Bladder microvascular endothelial cell (primary cell): Measurements from ENCODE around the gene MBOAT7. TPM values are rescaled to one million over a fixed set of nuclear protein-coding genes. Genes with fewer than 3 reads are reported as not detected.

Experiments
- total RNA-seq: library from RNA; depleted of rRNA; stranded (reverse); fragments of >200 nt; gene quantifications from 2 replicates; pipeline ENCODE4 v1.2.3, GENCODE V29; 2014

The MBOAT7 gene, protein sequence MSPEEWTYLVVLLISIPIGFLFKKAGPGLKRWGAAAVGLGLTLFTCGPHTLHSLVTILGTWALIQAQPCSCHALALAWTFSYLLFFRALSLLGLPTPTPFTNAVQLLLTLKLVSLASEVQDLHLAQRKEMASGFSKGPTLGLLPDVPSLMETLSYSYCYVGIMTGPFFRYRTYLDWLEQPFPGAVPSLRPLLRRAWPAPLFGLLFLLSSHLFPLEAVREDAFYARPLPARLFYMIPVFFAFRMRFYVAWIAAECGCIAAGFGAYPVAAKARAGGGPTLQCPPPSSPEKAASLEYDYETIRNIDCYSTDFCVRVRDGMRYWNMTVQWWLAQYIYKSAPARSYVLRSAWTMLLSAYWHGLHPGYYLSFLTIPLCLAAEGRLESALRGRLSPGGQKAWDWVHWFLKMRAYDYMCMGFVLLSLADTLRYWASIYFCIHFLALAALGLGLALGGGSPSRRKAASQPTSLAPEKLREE
- total RNA-seq = 31.6 and 32.2 TPM in 2 replicates

DNA sequence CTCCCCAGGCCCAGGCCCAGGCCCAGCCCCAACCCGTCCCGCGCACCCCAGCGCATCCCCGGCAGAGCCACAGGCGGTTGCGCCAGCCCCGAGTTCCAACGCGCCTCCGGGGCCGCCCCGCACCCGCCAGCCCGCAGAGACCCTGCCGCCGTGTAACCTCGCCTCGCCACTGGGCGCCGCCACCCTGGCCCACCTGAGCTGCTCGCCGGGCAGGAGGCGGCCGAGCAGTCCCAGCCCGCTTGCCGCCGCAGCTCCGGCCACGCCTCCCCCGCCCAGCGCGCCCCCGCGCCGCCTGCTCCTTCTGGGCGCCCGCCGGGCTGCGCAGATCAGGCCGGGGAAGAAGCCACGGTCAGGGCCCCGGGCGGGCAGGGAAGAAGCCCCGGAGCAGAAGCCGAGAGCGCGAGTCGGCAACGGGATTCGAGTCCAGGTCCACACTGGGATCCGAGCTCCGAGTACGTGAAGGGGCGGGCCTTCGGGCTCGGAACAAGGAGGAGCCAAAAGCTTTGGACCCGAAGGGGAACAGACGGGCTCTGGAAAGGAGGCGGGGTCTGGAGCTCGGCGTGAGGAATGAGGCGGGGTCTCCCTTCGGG, at the start of gene MBOAT7:
TSS of gene MBOAT7 (minus strand) at position 436 of the 590 bp plus-strand sequence. CDS start 1,072 bp downstream, outside the sequence.

DNA sequence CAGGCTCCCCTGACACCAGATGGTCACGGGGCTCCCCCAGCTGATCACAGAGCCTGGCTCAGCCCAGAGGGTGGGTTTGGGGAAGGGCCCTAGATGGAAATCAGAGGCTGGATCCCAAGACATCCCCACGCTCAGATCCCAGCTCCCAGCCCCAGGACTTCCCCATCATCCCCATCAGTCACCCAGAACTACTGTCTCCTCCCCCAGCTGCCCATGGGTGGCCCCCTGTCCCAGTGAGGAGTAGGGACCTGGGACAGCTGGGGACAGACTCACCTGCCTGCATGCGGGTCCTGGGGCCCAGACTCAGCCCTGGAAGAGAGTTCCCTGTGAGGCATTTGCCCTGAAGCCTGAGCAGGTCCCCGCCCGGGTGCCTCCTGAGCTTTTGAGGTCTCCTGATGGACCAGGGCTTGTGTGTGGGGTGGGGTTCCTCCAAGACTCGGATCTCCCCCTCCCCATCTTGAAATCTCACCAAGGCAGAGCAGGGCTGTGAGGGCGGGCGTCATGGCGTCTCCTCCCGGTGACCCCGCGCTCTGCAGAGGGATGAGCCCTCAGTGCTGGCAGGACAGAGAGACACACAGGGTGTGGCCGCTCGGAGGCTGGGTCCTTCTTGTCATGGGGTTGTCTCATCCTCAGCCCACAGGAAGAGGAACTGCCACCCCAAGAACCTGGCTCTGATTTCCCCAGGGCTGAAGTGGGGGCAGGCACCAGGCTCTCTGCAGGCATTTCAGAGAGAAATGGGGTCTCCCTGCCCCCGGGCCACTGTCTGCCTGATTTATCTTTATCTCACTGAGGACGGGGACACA, 33.3 kb upstream of the MBOAT7 start, which contains the start of gene LILRB3:
TSS of gene LILRB3 (minus strand) at position 534 of the 803 bp plus-strand sequence. CDS start at position 503, 31 bp downstream.

DNA sequence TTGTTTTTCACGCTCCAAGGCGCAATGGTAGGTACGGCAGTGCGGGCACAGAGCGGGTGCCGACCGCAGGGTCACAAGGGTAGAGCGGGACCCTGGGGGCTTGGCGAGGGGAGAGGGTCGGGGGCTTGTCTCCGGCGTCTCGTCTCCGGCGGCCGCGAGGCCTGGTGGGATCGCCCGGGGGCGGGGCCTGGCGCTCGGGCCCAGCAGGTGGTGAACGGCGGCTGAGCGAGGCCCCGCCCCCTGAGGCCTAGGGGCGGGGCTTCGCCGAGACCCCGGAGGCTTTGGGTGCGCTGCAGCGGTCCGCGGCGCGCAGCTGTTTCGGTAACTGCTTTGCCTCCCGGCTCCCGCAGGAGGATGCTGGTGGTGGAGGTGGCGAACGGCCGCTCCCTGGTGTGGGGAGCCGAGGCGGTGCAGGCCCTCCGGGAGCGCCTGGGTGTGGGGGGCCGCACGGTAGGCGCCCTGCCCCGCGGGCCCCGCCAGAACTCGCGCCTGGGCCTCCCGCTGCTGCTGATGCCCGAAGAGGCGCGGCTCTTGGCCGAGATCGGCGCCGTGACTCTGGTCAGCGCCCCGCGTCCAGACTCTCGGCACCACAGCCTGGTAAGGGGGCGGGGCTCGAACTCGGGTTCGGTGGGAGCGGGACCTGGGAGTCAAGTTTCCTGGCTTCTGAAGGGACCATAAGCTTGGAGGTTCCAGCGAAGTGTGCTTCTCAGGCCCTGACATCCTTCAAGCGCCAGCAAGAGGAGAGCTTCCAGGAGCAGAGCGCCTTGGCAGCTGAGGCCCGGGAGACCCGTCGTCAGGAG, 1.8 kb upstream of the MBOAT7 start, which contains the start of gene TSEN34:
TSS of gene TSEN34 (plus strand) at position 298 of the 800 bp plus-strand sequence. CDS start at position 355, 57 bp downstream.

GRCh38 chr19:54172471-54173358, 16.7 kb downstream of the MBOAT7 start, which contains the start of gene TMC4:
TMC4 (minus strand) TSS chr19:54173160; CDS start chr19:54173117, 43 bp downstream.

GRCh38 chr19:54159352-54160181, 29.8 kb downstream of the MBOAT7 start, which contains the start of gene LENG1:
LENG1 (minus strand) TSS chr19:54159721; CDS start chr19:54159695, 26 bp downstream.

DNA sequence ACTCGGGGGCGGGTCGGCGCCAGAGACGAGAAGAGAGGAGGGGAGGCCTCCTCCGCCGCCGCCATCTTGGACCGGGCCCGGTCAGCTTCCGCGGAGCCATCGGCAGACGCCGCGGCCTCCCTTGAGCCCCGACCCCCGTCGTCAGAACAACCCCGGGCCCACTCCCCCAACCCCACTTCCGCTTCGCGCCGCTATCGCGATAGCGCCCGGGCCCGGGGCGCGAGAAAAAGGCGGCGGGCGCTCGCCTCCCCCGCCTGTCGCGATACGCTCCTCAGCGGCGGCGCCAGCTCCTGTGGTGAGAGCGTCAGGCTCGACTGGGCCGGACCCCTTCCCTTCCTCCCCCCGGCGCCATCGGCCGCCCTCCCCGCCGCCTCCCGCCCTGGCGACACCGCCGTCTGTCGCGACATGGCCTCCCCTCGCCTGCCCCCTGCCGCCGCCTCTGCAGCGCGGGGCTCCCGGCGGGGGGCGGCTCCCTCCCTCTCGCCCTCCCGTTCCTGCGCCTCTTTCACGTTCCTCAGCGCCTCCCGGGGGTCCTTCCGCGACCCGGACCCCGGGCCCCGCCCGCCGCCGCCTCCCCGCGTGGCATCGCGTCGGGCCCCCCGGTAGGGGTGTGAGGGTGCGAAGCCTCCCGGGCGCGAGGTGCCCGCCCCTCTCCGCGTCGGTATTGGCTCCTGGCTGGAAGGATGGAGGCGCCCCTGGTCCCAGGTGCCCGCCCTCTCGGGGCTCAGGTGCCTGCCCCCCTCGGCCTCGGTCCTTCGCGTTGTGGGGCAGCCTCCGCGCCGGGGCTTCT, 51.5 kb downstream of the MBOAT7 start, which contains the start of gene CNOT3:
TSS of gene CNOT3 (plus strand) at position 64 of the 790 bp plus-strand sequence. CDS start 5,217 bp downstream, outside the sequence.

Other genes with a start within 250 kb of the MBOAT7 start
- 0.16 and 0.19 TPM in 2 replicates for gene CACNG8, start 226.6 kb downstream of the MBOAT7 start, total RNA-seq
- 0.25 and 0.81 TPM in 2 replicates for gene CACNG6, start 197.9 kb downstream of the MBOAT7 start, total RNA-seq
- gene VSTM1, start 125.7 kb downstream of the MBOAT7 start, total RNA-seq = not detected in 2 replicates
- gene TARM1, start 108.2 kb downstream of the MBOAT7 start, total RNA-seq = not detected in 2 replicates
- not detected in 2 replicates for gene OSCAR, start 88.8 kb downstream of the MBOAT7 start, total RNA-seq
- 10.0 and 15.7 TPM in 2 replicates for gene NDUFA3, start 86.7 kb downstream of the MBOAT7 start, total RNA-seq
- gene TFPT, start 73.9 kb downstream of the MBOAT7 start, total RNA-seq = 25.4 and 32.9 TPM in 2 replicates
- 67.8 and 80.6 TPM in 2 replicates for gene PRPF31, start 73.8 kb downstream of the MBOAT7 start, total RNA-seq
- gene CNOT3, start 51.8 kb downstream of the MBOAT7 start, total RNA-seq = 7.0 and 26.7 TPM in 2 replicates
- gene LENG1, start 29.9 kb downstream of the MBOAT7 start, total RNA-seq = 5.8 and 6.4 TPM in 2 replicates
- gene TMC4, start 16.4 kb downstream of the MBOAT7 start, total RNA-seq = under 0.01 and 0.19 TPM in 2 replicates
- gene TSEN34, start 1.7 kb upstream of the MBOAT7 start, total RNA-seq = 25.9 and 35.8 TPM in 2 replicates
- gene RPS9, start 11.3 kb upstream of the MBOAT7 start, total RNA-seq = 2,062 and 3,264 TPM in 2 replicates
- not detected in 2 replicates for gene LILRB3, start 33.4 kb upstream of the MBOAT7 start, total RNA-seq
- gene LILRA6, start 53.2 kb upstream of the MBOAT7 start, total RNA-seq = not detected in 2 replicates
- gene LILRB5, start 67.7 kb upstream of the MBOAT7 start, total RNA-seq = not detected in 2 replicates
- not detected in 2 replicates for gene LILRB2, start 91.5 kb upstream of the MBOAT7 start, total RNA-seq
- not detected in 2 replicates for gene LILRA5, start 123.6 kb upstream of the MBOAT7 start, total RNA-seq
- not detected in 2 replicates for gene LILRA4, start 149.6 kb upstream of the MBOAT7 start, total RNA-seq
- not detected in 2 replicates for gene LAIR1, start 175.4 kb upstream of the MBOAT7 start, total RNA-seq
- not detected in 2 replicates for gene TTYH1, start 225.9 kb upstream of the MBOAT7 start, total RNA-seq